CD14-positive monocyte (primary cell): ENCODE results near the gene FAM227B. TPM values are rescaled to one million over a fixed set of nuclear protein-coding genes. Genes with fewer than 3 reads are reported as not detected.
"Not testable (repeated sequence)": the region's sequence is repeated elsewhere in the genome, so short reads cannot be mapped to it uniquely, and the experiment has no call there.

Experiments
- DNase-seq, 3 donors: peaks; one replicate each; pipeline ENCODE4 v3.0.0-alpha.2; 2011 to 2022
- H2AFZ ChIP-seq: 2 replicates; pipeline ENCODE4 v1.6.0; 2012; ENCODE audit warnings: mild to moderate bottlenecking, low read depth, low read length, inconsistent platforms; ENCODE audit not compliant: insufficient read depth, poor library complexity, severe bottlenecking
- H3K27ac ChIP-seq, 2 donors: 1 replicate in 1 of 2; 2 replicates in 1 of 2; pipeline ENCODE4 v1.5.1; 2012 to 2013; ENCODE audit warnings: low read length in 2 of 2, control low read depth in 1 of 2, inconsistent platforms in 1 of 2, low read depth in 1 of 2, mild to moderate bottlenecking in 1 of 2
- H3K27me3 ChIP-seq, 2 donors: one replicate each; pipeline versions ENCODE4 v1.6.0 to v1.6.1; 2011 to 2013; ENCODE audit warnings: low read length in 2 of 2; ENCODE audit not compliant: control insufficient read depth in 2 of 2, insufficient read depth in 2 of 2
- H3K36me3 ChIP-seq, 2 donors: replicated peaks in 1 of 2; 1 replicate in 1 of 2; 2 replicates in 1 of 2; pipeline versions ENCODE4 v1.5.1 to v1.6.1; 2012 to 2013; ENCODE audit warnings: low read length in 2 of 2, control low read depth in 1 of 2, inconsistent platforms in 1 of 2, mild to moderate bottlenecking in 1 of 2; ENCODE audit not compliant: insufficient read depth in 2 of 2, control insufficient read depth in 1 of 2
- H3K4me1 ChIP-seq, 2 donors: 1 replicate in 1 of 2; 2 replicates in 1 of 2; pipeline versions ENCODE4 v1.5.1 to v1.6.1; 2012 to 2013; ENCODE audit warnings: low read length in 2 of 2, control low read depth in 1 of 2, inconsistent platforms in 1 of 2, mild to moderate bottlenecking in 1 of 2, moderate library complexity in 1 of 2; ENCODE audit not compliant: insufficient read depth in 2 of 2, control insufficient read depth in 1 of 2
- H3K4me2 ChIP-seq: replicated peaks from 2 replicates; pipeline ENCODE3; 2012; ENCODE audit warnings: low read length, moderate library complexity, mild to moderate bottlenecking; ENCODE audit not compliant: poor library complexity, severe bottlenecking; ENCODE audit errors: extremely low read depth
- H3K4me3 ChIP-seq, 3 experiments: fragments of 200-600 bp in 1 of 3; sonication (generic) in 1 of 3; replicated peaks in 1 of 3; 1 replicate in 2 of 3; 2 replicates in 1 of 3; pipeline ENCODE4 v1.5.1; 2011 to 2013; ENCODE audit warnings: low read length in 3 of 3, mild to moderate bottlenecking in 3 of 3, control low read depth in 2 of 3, low read depth in 2 of 3, inconsistent platforms in 1 of 3, moderate library complexity in 1 of 3
- H3K79me2 ChIP-seq: 2 replicates; pipeline ENCODE4 v1.6.0; 2012; ENCODE audit warnings: mild to moderate bottlenecking, control low read depth, inconsistent platforms, low read length, moderate library complexity; ENCODE audit not compliant: insufficient read depth
- H3K9ac ChIP-seq: 2 replicates; pipeline ENCODE4 v1.6.0; 2017; ENCODE audit warnings: low read length, mild to moderate bottlenecking; ENCODE audit not compliant: insufficient read depth, poor library complexity, severe bottlenecking
- H3K9me3 ChIP-seq, 2 donors: replicated peaks in 1 of 2; 1 replicate in 1 of 2; 2 replicates in 1 of 2; pipeline versions ENCODE4 v1.5.1 to v1.6.1; 2012 to 2013; ENCODE audit warnings: low read length in 2 of 2, control low read depth in 1 of 2; ENCODE audit not compliant: control insufficient read depth in 1 of 2, insufficient read depth in 1 of 2
- H4K20me1 ChIP-seq: 2 replicates; pipeline ENCODE4 v1.6.0; 2012; ENCODE audit warnings: mild to moderate bottlenecking, low read length, control low read depth, moderate library complexity; ENCODE audit not compliant: insufficient read depth
- H3K27ac Mint-ChIP-seq, 7 donors: one replicate each; pipeline ENCODE4 v1.8.0; 2020; ENCODE audit warnings: mild to moderate bottlenecking in 7 of 7, mixed read lengths in 7 of 7, moderate library complexity in 6 of 7, inconsistent platforms in 2 of 7
- H3K27me3 Mint-ChIP-seq, 3 donors: one replicate each; pipeline ENCODE4 v1.8.0; 2021 to 2022; ENCODE audit warnings: low read depth in 3 of 3, mild to moderate bottlenecking in 3 of 3, mixed read lengths in 3 of 3, moderate library complexity in 3 of 3, inconsistent platforms in 1 of 3
- H3K36me3 Mint-ChIP-seq, 2 donors: one replicate each; pipeline ENCODE4 v1.8.0; 2020; ENCODE audit warnings: mixed read lengths in 2 of 2, inconsistent platforms in 1 of 2, mild to moderate bottlenecking in 1 of 2
- H3K4me1 Mint-ChIP-seq: one replicate; pipeline ENCODE4 v1.8.0; 2020; ENCODE audit warnings: mild to moderate bottlenecking, mixed read lengths
- H3K4me3 Mint-ChIP-seq, 2 donors: one replicate each; pipeline ENCODE4 v1.8.0; 2020; ENCODE audit warnings: mild to moderate bottlenecking in 2 of 2, mixed read lengths in 2 of 2, moderate library complexity in 1 of 2
- H3K9me3 Mint-ChIP-seq, 7 donors: one replicate each; pipeline ENCODE4 v1.8.0; 2020 to 2022; ENCODE audit warnings: mixed read lengths in 7 of 7, mild to moderate bottlenecking in 6 of 7, moderate library complexity in 6 of 7, inconsistent platforms in 2 of 7
- CTCF ChIP-seq: fragments of 200-600 bp; IDR thresholded peaks from one replicate; pipeline ENCODE4 v1.8.0; 2022; ENCODE audit warnings: antibody characterized with exemption, mild to moderate bottlenecking
- WGBS: methylation state at CpG from one replicate; pipeline ENCODE4 v1.1.5; 2013; ENCODE audit warnings: missing lambda C conversion rate; ENCODE audit not compliant: insufficient coverage; 5-methylcytosine and 5-hydroxymethylcytosine counted together
- intact Hi-C, 2 donors: fragments of 100-400 bp; cut with micrococcal nuclease; formaldehyde crosslinking; loops; one replicate each; pipeline versions ENCODE4 v1.15.0 to v1.15.1; 2023
- polyA plus RNA-seq, 3 donors: library from polyadenylated mRNA; depleted of rRNA in 1 of 3; unstranded in 2 of 3; stranded (reverse) in 1 of 3; fragments of 300-500 nt in 2 of 3; fragments of >200 nt in 1 of 3; fragmentation: Illumina TruSeq in 2 of 3; gene quantifications; 1 replicate in 2 of 3; 2 replicates in 1 of 3; pipeline ENCODE4 v1.2.3, GENCODE V29; 2012 to 2021

Gene FAM227B
- polyA plus RNA-seq, 3 donors = 0.28 to 0.72 (median 0.49) TPM

GRCh38 chr15:49605588-49605987 lies 15.0 kb downstream of the FAM227B start:
- Histone ChIP-seq H2AFZ (no peak overlapping the region), H3K4me3 (no peak overlapping the region), H3K36me3 (no peaks in the 10 kb centered on the region), H3K4me2 (no peak overlapping the region), H3K9me3 (peaks cover 9 to 14% of the 10 kb centered on the region in 2 donors), H3K9ac (no peak overlapping the region), H3K27ac (no peak overlapping the region), H3K79me2 (no peaks in the 10 kb centered on the region), H3K4me1 (no peaks in the 10 kb centered on the region), H3K27me3 (no peaks in the 10 kb centered on the region), H4K20me1 (no peaks in the 10 kb centered on the region)
- peaks cover 11 to 34% (median 21%) of the 10 kb centered on the region in 7 donors for H3K9me3 Mint-ChIP-seq
- no peaks in the 10 kb centered on the region for H3K36me3 Mint-ChIP-seq
- no peak for TF ChIP-seq CTCF
- no peak for DNase-seq
- intact Hi-C loops = no loop called here
- WGBS = no CpG with 5 or more reads among the region's 2 CpGs
- no peak overlapping the region for H3K4me3 Mint-ChIP-seq
- H3K27me3 Mint-ChIP-seq = peaks cover 0 to 3% (median 2%) of the 10 kb centered on the region in 3 donors
- H3K27ac Mint-ChIP-seq = no peak overlapping the region
- H3K4me1 Mint-ChIP-seq = no peaks in the 10 kb centered on the region

GRCh38 chr15:49604625-49605409 lies 15.8 kb downstream of the FAM227B start:
- 100% methylated on average over 1 of the region's 2 CpGs for WGBS
- DNase-seq = no peak
- H3K27ac ChIP-seq = no peak overlapping the region
- H3K4me3 ChIP-seq = no peak overlapping the region
- H3K4me3 Mint-ChIP-seq = no peak overlapping the region
- H3K9ac ChIP-seq = no peak overlapping the region
- no peak overlapping the region for H2AFZ ChIP-seq
- peaks cover 9 to 20% of the 10 kb centered on the region in 2 donors for H3K9me3 ChIP-seq
- H3K27me3 ChIP-seq = no peaks in the 10 kb centered on the region
- no peak for TF ChIP-seq CTCF
- peaks cover 0 to 3% (median 2%) of the 10 kb centered on the region in 3 donors for H3K27me3 Mint-ChIP-seq
- H3K4me1 ChIP-seq = no peaks in the 10 kb centered on the region
- no peaks in the 10 kb centered on the region for H3K79me2 ChIP-seq
- intact Hi-C loops = no loop called here
- no peaks in the 10 kb centered on the region for H3K36me3 ChIP-seq
- peaks cover 15 to 37% (median 26%) of the 10 kb centered on the region in 7 donors for H3K9me3 Mint-ChIP-seq
- no peaks in the 10 kb centered on the region for H3K4me1 Mint-ChIP-seq
- no peak overlapping the region for H3K27ac Mint-ChIP-seq
- no peaks in the 10 kb centered on the region for H4K20me1 ChIP-seq
- H3K36me3 Mint-ChIP-seq = no peaks in the 10 kb centered on the region
- H3K4me2 ChIP-seq = no peak overlapping the region

GRCh38 chr15:49592829-49593316 lies 27.7 kb downstream of the FAM227B start:
- H3K27me3 ChIP-seq, H3K36me3 ChIP-seq, intact Hi-C loops, H3K27me3 Mint-ChIP-seq, H3K4me3 Mint-ChIP-seq, H4K20me1 ChIP-seq, H3K4me2 ChIP-seq, H3K4me3 ChIP-seq, H3K27ac ChIP-seq, DNase-seq, H2AFZ ChIP-seq, H3K9ac ChIP-seq, H3K79me2 ChIP-seq, H3K9me3 ChIP-seq, H3K4me1 ChIP-seq, H3K4me1 Mint-ChIP-seq, H3K27ac Mint-ChIP-seq, H3K36me3 Mint-ChIP-seq: not testable (repeated sequence)
- peaks cover 4 to 20% (median 15%) of the 10 kb centered on the region in 7 donors for H3K9me3 Mint-ChIP-seq
- WGBS = 97% methylated on average over 11 of the region's 12 CpGs
